OCI-LY3 (cell line): ENCODE results near the gene RPGR.

Experiments
- CTCF ChIP-seq: fragments of 200-600, 300-600 bp; sonication (generic); IDR thresholded peaks from 2 replicates; pipeline ENCODE4 v1.5.1; 2014; ENCODE audit warnings: antibody characterized with exemption, low read length, low read depth
- EZH2phosphoT487 ChIP-seq: fragments of 200-600 bp; shearing (Covaris generic); IDR thresholded peaks from 2 replicates; pipeline ENCODE4 v1.6.1; 2018; ENCODE audit warnings: antibody characterized with exemption, mixed run types, low read depth

GRCh38 chrX:38351346-38351745, 24.0 kb upstream of the RPGR start:
- no peak for TF ChIP-seq CTCF
- no peak for TF ChIP-seq EZH2phosphoT487
